KMS-11 (cell line): ENCODE results near the gene DCUN1D3.

ENCODE experiments used
- H2AFZ ChIP-seq: fragments of 200-600 bp; sonication (generic); 2 replicates; pipeline ENCODE4 v1.6.1; 2016; ENCODE audit warnings: antibody characterized with exemption, mixed run types, low read depth
- H3K27ac ChIP-seq: fragments of 200-600 bp; sonication (generic); 2 replicates; pipeline ENCODE4 v1.6.1; 2016; ENCODE audit warnings: mild to moderate bottlenecking, mixed run types
- H3K27me3 ChIP-seq: fragments of 200-600 bp; sonication (generic); 2 replicates; pipeline ENCODE4 v1.6.1; 2017; ENCODE audit warnings: mild to moderate bottlenecking, low read depth, mixed run types, moderate library complexity; ENCODE audit not compliant: insufficient read depth
- H3K36me3 ChIP-seq: fragments of 200-600 bp; sonication (generic); 2 replicates; pipeline ENCODE4 v1.6.1; 2017; ENCODE audit warnings: mild to moderate bottlenecking, mixed run types; ENCODE audit not compliant: insufficient read depth
- H3K4me1 ChIP-seq: fragments of 200-600 bp; sonication (generic); 2 replicates; pipeline ENCODE4 v1.6.1; 2016; ENCODE audit warnings: mild to moderate bottlenecking, low read depth, mixed run types; ENCODE audit not compliant: poor library complexity, severe bottlenecking
- H3K4me2 ChIP-seq: fragments of 200-600 bp; sonication (generic); 2 replicates; pipeline ENCODE4 v1.7.0; 2016; ENCODE audit warnings: mild to moderate bottlenecking, mixed run types
- H3K4me3 ChIP-seq: fragments of 200-600 bp; sonication (generic); IDR thresholded peaks from 2 replicates; pipeline ENCODE4 v1.6.1; 2017; ENCODE audit warnings: low read depth, low read length, mixed read lengths; ENCODE audit not compliant: insufficient read depth
- H3K79me2 ChIP-seq: fragments of 200-600 bp; sonication (generic); 2 replicates; pipeline ENCODE4 v1.6.1; 2016; ENCODE audit warnings: low read depth, mixed run types; ENCODE audit not compliant: insufficient read depth
- H3K9ac ChIP-seq: fragments of 200-600 bp; sonication (generic); 2 replicates; pipeline ENCODE4 v1.6.1; 2016; ENCODE audit warnings: mild to moderate bottlenecking, mixed run types
- H4K20me1 ChIP-seq: fragments of 200-600 bp; sonication (generic); 2 replicates; pipeline ENCODE4 v1.6.1; 2016; ENCODE audit warnings: mild to moderate bottlenecking, mixed run types; ENCODE audit not compliant: insufficient read depth
- TF ChIP-seq, protein P1 (sequence below): fragments of 200-600 bp; sonication (generic); conservative IDR thresholded peaks from 2 replicates; pipeline ENCODE4 v1.6.1; 2017; ENCODE audit warnings: low read depth, mild to moderate bottlenecking, antibody characterized with exemption, low read length, moderate library complexity, mixed read lengths

Gene DCUN1D3

DNA sequence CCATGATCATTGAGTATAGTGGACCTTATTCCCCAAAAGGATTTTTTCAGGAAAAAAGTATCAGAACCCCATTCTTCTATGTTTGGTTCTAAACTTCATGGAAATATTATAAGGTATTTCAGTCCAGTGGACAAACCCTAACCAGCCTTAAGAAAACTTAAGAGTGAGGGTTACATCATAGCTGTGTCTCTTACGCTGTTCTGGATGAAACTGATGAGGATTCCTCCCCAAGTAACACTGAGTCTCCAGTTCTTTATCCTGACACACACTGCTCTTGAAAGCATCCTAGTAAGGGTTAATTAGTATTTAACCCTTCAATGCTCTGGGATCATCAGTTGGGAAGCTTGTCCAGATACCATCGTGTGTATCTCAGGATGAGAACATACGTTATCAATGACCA lies 5.4 kb upstream of the DCUN1D3 start:
- H3K4me3 ChIP-seq, result no peak overlapping the region
- peaks cover 13% of the 10 kb centered on the region; the same call in 1 of the 2 replicates for H3K79me2 ChIP-seq
- TF ChIP-seq, protein P1, sequence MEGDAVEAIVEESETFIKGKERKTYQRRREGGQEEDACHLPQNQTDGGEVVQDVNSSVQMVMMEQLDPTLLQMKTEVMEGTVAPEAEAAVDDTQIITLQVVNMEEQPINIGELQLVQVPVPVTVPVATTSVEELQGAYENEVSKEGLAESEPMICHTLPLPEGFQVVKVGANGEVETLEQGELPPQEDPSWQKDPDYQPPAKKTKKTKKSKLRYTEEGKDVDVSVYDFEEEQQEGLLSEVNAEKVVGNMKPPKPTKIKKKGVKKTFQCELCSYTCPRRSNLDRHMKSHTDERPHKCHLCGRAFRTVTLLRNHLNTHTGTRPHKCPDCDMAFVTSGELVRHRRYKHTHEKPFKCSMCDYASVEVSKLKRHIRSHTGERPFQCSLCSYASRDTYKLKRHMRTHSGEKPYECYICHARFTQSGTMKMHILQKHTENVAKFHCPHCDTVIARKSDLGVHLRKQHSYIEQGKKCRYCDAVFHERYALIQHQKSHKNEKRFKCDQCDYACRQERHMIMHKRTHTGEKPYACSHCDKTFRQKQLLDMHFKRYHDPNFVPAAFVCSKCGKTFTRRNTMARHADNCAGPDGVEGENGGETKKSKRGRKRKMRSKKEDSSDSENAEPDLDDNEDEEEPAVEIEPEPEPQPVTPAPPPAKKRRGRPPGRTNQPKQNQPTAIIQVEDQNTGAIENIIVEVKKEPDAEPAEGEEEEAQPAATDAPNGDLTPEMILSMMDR, result no peak
- H3K4me1 ChIP-seq, result peaks cover 23% of the 10 kb centered on the region
- no peak overlapping the region for H3K27ac ChIP-seq
- H3K4me2 ChIP-seq, result no peak overlapping the region
- H2AFZ ChIP-seq, result no peak overlapping the region
- no peak overlapping the region for H3K9ac ChIP-seq
- no peaks in the 10 kb centered on the region for H3K27me3 ChIP-seq
- no peaks in the 10 kb centered on the region for H4K20me1 ChIP-seq
- no peaks in the 10 kb centered on the region for H3K36me3 ChIP-seq

DNA sequence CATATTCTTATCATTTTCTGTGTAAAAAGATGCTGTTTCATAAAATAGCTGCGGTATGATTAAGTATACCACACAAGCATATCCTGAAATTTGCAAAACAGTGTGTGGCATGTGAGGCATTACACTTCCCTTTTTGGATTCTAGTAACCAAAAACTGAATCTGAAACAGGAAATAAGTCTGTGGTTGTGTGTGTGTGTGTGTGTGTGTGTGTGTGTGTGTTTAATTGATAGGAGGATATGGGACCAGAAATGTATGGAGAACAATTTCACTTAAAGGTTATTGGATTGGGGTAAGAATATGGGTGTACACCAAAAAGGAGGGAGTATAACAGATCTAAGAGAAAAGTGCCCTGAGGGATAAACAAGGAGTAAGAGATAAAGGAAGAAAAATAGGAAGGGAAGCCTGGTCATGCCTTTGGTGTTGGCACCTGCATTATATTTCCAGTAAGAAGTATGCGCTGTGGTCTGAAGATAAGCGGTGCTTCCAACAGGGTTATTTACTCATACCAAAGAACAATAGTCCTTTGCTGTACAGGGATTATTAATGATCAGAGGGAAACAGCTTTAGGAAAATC lies 4.4 kb upstream of the DCUN1D3 start:
- Histone ChIP-seq H3K27ac (no peak overlapping the region), H3K4me3 (no peak overlapping the region), H3K27me3 (no peaks in the 10 kb centered on the region), H3K36me3 (no peaks in the 10 kb centered on the region), H3K4me1 (peaks cover 23% of the 10 kb centered on the region), H3K4me2 (peak overlapping the region; percentile 10; the same call in 1 of the 2 replicates), H4K20me1 (no peaks in the 10 kb centered on the region), H3K9ac (no peak overlapping the region), H3K79me2 (peaks cover 13% of the 10 kb centered on the region; the same call in 1 of the 2 replicates), H2AFZ (no peak overlapping the region)
- TF ChIP-seq, protein P1, result no peak

DNA sequence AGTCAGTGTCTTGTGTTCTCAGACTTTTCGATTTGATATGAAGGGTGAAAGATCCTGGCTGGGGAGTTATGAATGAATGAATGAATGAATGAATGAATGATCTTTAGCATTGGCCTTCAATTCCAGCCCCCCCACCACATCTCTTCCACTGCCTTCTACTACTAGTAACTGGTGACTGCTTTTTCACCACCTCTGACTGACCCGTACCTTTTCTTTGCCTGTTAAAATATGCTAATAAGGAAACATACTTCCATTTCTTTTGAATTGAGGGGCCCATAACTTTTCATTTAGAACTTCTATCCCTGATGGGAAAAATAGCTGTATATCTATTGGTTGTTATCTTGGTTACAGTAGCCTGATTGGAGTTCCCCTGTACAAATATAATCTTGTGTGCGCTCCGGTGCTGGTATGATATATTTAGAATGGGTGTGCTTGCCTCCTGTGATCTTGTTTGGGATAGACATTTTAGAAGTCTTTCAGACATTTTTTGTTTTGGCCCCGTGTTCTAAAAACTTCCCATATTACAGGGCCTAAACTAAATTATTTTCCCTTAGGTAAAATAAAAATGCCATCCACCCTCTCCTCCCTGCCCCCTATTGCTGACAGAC lies 3.8 kb upstream of the DCUN1D3 start:
- Histone ChIP-seq H3K4me2 (peak overlapping the region; percentile 10; the same call in 1 of the 2 replicates), H3K27ac (no peak overlapping the region), H3K4me1 (peaks cover 28% of the 10 kb centered on the region), H3K36me3 (no peaks in the 10 kb centered on the region), H3K27me3 (no peaks in the 10 kb centered on the region), H3K9ac (no peak overlapping the region), H3K4me3 (no peak overlapping the region), H3K79me2 (peaks cover 13% of the 10 kb centered on the region; the same call in 1 of the 2 replicates), H2AFZ (no peak overlapping the region), H4K20me1 (no peaks in the 10 kb centered on the region)
- TF ChIP-seq, protein P1, result no peak

DNA sequence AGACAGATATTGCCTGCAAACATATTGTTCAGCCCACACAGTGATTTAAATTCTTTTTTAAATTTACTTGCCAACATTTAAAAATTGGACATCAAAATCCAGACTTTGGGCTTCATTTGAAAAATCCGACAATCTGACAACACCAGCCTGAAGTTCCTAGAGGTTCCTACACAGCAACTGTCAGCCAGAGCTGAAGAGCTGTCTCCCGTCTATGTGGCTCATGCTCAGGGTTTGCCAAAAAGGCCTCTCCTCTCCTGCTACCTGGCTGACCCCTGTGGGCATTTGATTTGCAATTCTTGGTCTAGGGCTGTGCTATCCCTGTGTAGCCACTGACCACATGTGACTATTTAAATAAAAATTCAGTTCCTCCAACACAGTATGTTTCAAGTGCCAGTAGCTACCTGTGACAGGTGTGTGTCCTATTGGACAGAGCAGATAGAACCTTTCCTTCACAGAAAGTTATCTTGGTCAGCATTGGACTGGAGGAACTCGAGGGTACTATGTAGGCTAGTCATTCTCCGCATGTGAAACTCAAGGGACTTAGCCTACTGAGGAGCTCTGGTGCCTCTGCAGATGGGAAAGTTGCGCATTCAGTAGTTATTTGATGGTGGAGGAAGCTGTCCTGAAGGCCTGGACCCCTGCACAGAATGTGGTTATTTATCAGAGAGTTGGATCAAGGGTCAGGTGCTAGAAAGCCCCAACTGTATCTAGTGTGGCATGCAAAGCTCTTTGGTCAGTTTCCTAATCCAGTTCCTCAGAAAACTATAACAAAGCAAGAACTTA lies 3.1 kb upstream of the DCUN1D3 start:
- Histone ChIP-seq H3K9ac (no peak overlapping the region), H3K27me3 (no peaks in the 10 kb centered on the region), H3K4me3 (no peak overlapping the region), H4K20me1 (no peaks in the 10 kb centered on the region), H3K79me2 (peaks cover 13% of the 10 kb centered on the region; the same call in 1 of the 2 replicates), H2AFZ (no peak overlapping the region), H3K4me2 (peak overlapping the region; percentile 10; the same call in 1 of the 2 replicates), H3K27ac (no peak overlapping the region), H3K4me1 (peaks cover 30% of the 10 kb centered on the region), H3K36me3 (no peaks in the 10 kb centered on the region)
- TF ChIP-seq, protein P1, result no peak
